SK-N-SH treated with all-trans-retinoic acid at 6 μM for 48 hours (cell line): Measurements from ENCODE around the gene NFAT5.

Experiments used
- ATAC-seq: fragments of 200-7000 bp; cut with Tn5 transposase; 3 replicates; pipeline ENCODE4 v1.9.1; 2020; ENCODE audit warnings: mild to moderate bottlenecking, moderate library complexity
- BACH2 ChIP-seq: fragments of 250-450 bp; sonication (Bioruptor Pico); IDR thresholded peaks from 2 replicates; pipeline ENCODE4 v1.9.0; 2021; ENCODE audit warnings: mild to moderate bottlenecking, borderline replicate concordance
- CREB5 ChIP-seq: fragments of 250-450 bp; sonication (Bioruptor Pico); IDR thresholded peaks from 2 replicates; pipeline ENCODE4 v1.5.1; 2020; ENCODE audit warnings: low read depth, mild to moderate bottlenecking, moderate library complexity
- CSDC2 ChIP-seq: fragments of 250-450 bp; sonication (Bioruptor Pico); IDR thresholded peaks from 2 replicates; pipeline ENCODE4 v1.5.0; 2020; ENCODE audit warnings: mild to moderate bottlenecking, moderate library complexity
- CSRNP3 ChIP-seq: fragments of 250-450 bp; sonication (Bioruptor Pico); IDR thresholded peaks from 2 replicates; pipeline ENCODE4 v1.5.1; 2021; ENCODE audit warnings: mild to moderate bottlenecking, moderate library complexity
- ESRRG ChIP-seq: fragments of 250-450 bp; sonication (Bioruptor Pico); IDR thresholded peaks from 2 replicates; pipeline ENCODE4 v1.6.1; 2021; ENCODE audit warnings: mild to moderate bottlenecking
- ISL1 ChIP-seq: fragments of 250-450 bp; sonication (Bioruptor Pico); IDR thresholded peaks from 2 replicates; pipeline ENCODE4 v2.1.2; 2022; ENCODE audit warnings: mild to moderate bottlenecking, moderate library complexity
- PPARA ChIP-seq: fragments of 250-450 bp; sonication (Bioruptor Pico); IDR thresholded peaks from 2 replicates; pipeline ENCODE4 v1.5.0; 2020; ENCODE audit warnings: mild to moderate bottlenecking, borderline replicate concordance
- RARB ChIP-seq: fragments of 250-450 bp; sonication (Bioruptor Pico); IDR thresholded peaks from 2 replicates; pipeline ENCODE4 v1.8.0; 2021; ENCODE audit warnings: mild to moderate bottlenecking, moderate library complexity
- SNAI2 ChIP-seq: fragments of 250-450 bp; sonication (Bioruptor Pico); IDR thresholded peaks from 2 replicates; pipeline ENCODE4 v1.5.0; 2020; ENCODE audit warnings: mild to moderate bottlenecking, moderate library complexity
- TCF4 ChIP-seq: fragments of 250-450 bp; sonication (Bioruptor Pico); IDR thresholded peaks from 2 replicates; pipeline ENCODE4 v1.8.0; 2021; ENCODE audit warnings: mild to moderate bottlenecking, moderate library complexity, borderline replicate concordance
- TOX ChIP-seq: fragments of 250-450 bp; sonication (Bioruptor Pico); IDR thresholded peaks from 2 replicates; pipeline ENCODE4 v1.8.0; 2021; ENCODE audit warnings: mild to moderate bottlenecking, moderate library complexity, borderline replicate concordance
- ZC3H10 ChIP-seq: fragments of 250-450 bp; sonication (Bioruptor Pico); IDR thresholded peaks from 2 replicates; pipeline ENCODE4 v1.5.1; 2021; ENCODE audit warnings: mild to moderate bottlenecking, moderate library complexity
- ZFP3 ChIP-seq: fragments of 250-450 bp; sonication (Bioruptor Pico); IDR thresholded peaks from 2 replicates; pipeline ENCODE4 v1.5.0; 2020; ENCODE audit warnings: mild to moderate bottlenecking, moderate library complexity
- ZFP30 ChIP-seq: fragments of 450-650 bp; formaldehyde crosslinking; IDR thresholded peaks from 2 replicates; pipeline ENCODE4 v1.5.0; 2022; ENCODE audit warnings: mild to moderate bottlenecking, moderate library complexity
- ZNF565 ChIP-seq: fragments of 450-650 bp; formaldehyde crosslinking; conservative IDR thresholded peaks from 2 replicates; pipeline ENCODE4 v1.5.0; 2020; ENCODE audit warnings: low read depth, mild to moderate bottlenecking, moderate library complexity
- ZNF70 ChIP-seq: fragments of 450-650 bp; formaldehyde crosslinking; IDR thresholded peaks from 2 replicates; pipeline ENCODE4 v1.5.0; 2020; ENCODE audit warnings: mild to moderate bottlenecking, moderate library complexity
- ZNF8 ChIP-seq: fragments of 450-650 bp; formaldehyde crosslinking; IDR thresholded peaks from 2 replicates; pipeline ENCODE4 v1.5.0; 2020; ENCODE audit warnings: mild to moderate bottlenecking, moderate library complexity
- TF ChIP-seq, protein P1 (sequence below): fragments of 250-450 bp; sonication (Bioruptor Pico); IDR thresholded peaks from 2 replicates; pipeline ENCODE4 v1.8.0; 2021; ENCODE audit warnings: low read depth, mild to moderate bottlenecking, moderate library complexity, borderline replicate concordance
- TF ChIP-seq, protein P2 (sequence below): fragments of 250-450 bp; sonication (Bioruptor Pico); IDR thresholded peaks from 2 replicates; pipeline ENCODE4 v1.5.0; 2020; ENCODE audit warnings: mild to moderate bottlenecking, moderate library complexity
- TF ChIP-seq, protein P3 (sequence below): fragments of 250-450 bp; sonication (Bioruptor Pico); IDR thresholded peaks from 2 replicates; pipeline ENCODE4 v1.8.0; 2020; ENCODE audit warnings: mild to moderate bottlenecking, moderate library complexity, borderline replicate concordance

The NFAT5 gene

DNA sequence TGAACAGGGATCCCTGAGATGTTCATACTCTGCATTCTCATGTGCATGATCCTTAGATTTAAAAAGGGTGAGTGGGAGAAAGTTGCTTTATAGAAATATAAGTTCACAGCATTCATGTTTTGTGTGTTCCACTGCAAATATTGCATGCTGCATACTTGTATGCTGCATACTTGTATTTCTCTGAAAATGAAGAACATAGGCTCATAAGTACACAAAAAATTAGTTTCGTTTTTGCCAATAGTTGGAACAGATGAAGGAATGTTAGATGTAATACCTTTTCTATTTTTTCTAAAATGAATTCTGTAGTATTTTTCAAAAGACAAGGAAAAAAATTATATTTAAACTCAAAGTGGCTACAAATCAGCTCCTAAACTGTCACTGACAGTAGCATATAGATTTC, 79.0 kb downstream of the NFAT5 start:
- no peak for TF ChIP-seq CSRNP3 (CRISPR knock-in tag)
- TF ChIP-seq ZNF70 (CRISPR knock-in tag) = no peak
- TF ChIP-seq RARB = no peak
- TF ChIP-seq, protein P1, sequence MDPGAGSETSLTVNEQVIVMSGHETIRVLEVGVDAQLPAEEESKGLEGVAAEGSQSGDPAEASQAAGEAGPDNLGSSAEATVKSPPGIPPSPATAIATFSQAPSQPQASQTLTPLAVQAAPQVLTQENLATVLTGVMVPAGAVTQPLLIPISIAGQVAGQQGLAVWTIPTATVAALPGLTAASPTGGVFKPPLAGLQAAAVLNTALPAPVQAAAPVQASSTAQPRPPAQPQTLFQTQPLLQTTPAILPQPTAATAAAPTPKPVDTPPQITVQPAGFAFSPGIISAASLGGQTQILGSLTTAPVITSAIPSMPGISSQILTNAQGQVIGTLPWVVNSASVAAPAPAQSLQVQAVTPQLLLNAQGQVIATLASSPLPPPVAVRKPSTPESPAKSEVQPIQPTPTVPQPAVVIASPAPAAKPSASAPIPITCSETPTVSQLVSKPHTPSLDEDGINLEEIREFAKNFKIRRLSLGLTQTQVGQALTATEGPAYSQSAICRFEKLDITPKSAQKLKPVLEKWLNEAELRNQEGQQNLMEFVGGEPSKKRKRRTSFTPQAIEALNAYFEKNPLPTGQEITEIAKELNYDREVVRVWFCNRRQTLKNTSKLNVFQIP (CRISPR knock-in tag) = no peak
- no peak for TF ChIP-seq ISL1 (CRISPR knock-in tag)
- TF ChIP-seq ZNF565 = no peak
- no peak for TF ChIP-seq ZFP3
- TF ChIP-seq CREB5 (CRISPR knock-in tag) = no peak
- TF ChIP-seq TOX (CRISPR knock-in tag) = no peak
- no peak for TF ChIP-seq ZFP30 (CRISPR knock-in tag)
- TF ChIP-seq ZC3H10 (CRISPR knock-in tag) = no peak
- no peak for TF ChIP-seq PPARA (CRISPR knock-in tag)
- no peak for TF ChIP-seq CSDC2 (CRISPR knock-in tag)
- TF ChIP-seq, all 23 proteins: peak for 0

DNA sequence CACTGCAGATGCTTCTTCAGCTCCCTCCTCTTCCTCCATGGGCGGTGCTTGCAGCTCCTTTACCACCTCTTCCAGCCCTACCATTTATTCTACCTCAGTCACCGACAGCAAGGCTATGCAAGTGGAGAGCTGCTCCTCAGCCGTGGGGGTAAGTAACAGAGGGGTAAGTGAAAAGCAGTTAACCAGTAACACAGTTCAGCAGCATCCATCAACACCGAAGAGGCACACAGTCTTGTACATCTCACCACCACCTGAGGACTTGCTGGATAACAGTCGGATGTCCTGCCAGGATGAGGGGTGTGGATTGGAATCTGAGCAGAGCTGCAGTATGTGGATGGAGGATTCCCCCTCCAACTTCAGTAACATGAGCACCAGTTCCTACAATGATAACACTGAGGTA, 81.3 kb downstream of the NFAT5 start:
- ATAC-seq = no peak
- TF ChIP-seq ZFP30 (CRISPR knock-in tag) (no peak), TOX (CRISPR knock-in tag) (no peak), ZNF8 (CRISPR knock-in tag) (no peak), RARB (no peak), ESRRG (CRISPR knock-in tag) (no peak), SNAI2 (CRISPR knock-in tag) (no peak), CSDC2 (CRISPR knock-in tag) (no peak), CREB5 (CRISPR knock-in tag) (no peak), ZNF565 (no peak), ZC3H10 (CRISPR knock-in tag) (no peak)
- TF ChIP-seq, protein P2, sequence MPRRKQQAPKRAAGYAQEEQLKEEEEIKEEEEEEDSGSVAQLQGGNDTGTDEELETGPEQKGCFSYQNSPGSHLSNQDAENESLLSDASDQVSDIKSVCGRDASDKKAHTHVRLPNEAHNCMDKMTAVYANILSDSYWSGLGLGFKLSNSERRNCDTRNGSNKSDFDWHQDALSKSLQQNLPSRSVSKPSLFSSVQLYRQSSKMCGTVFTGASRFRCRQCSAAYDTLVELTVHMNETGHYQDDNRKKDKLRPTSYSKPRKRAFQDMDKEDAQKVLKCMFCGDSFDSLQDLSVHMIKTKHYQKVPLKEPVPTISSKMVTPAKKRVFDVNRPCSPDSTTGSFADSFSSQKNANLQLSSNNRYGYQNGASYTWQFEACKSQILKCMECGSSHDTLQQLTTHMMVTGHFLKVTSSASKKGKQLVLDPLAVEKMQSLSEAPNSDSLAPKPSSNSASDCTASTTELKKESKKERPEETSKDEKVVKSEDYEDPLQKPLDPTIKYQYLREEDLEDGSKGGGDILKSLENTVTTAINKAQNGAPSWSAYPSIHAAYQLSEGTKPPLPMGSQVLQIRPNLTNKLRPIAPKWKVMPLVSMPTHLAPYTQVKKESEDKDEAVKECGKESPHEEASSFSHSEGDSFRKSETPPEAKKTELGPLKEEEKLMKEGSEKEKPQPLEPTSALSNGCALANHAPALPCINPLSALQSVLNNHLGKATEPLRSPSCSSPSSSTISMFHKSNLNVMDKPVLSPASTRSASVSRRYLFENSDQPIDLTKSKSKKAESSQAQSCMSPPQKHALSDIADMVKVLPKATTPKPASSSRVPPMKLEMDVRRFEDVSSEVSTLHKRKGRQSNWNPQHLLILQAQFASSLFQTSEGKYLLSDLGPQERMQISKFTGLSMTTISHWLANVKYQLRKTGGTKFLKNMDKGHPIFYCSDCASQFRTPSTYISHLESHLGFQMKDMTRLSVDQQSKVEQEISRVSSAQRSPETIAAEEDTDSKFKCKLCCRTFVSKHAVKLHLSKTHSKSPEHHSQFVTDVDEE (CRISPR knock-in tag) = no peak
- TF ChIP-seq, protein P3, sequence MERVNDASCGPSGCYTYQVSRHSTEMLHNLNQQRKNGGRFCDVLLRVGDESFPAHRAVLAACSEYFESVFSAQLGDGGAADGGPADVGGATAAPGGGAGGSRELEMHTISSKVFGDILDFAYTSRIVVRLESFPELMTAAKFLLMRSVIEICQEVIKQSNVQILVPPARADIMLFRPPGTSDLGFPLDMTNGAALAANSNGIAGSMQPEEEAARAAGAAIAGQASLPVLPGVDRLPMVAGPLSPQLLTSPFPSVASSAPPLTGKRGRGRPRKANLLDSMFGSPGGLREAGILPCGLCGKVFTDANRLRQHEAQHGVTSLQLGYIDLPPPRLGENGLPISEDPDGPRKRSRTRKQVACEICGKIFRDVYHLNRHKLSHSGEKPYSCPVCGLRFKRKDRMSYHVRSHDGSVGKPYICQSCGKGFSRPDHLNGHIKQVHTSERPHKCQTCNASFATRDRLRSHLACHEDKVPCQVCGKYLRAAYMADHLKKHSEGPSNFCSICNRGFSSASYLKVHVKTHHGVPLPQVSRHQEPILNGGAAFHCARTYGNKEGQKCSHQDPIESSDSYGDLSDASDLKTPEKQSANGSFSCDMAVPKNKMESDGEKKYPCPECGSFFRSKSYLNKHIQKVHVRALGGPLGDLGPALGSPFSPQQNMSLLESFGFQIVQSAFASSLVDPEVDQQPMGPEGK (CRISPR knock-in tag) = no peak

More for the DNA sequence above, 79.0 kb downstream of the NFAT5 start:
- no peak for ATAC-seq

DNA sequence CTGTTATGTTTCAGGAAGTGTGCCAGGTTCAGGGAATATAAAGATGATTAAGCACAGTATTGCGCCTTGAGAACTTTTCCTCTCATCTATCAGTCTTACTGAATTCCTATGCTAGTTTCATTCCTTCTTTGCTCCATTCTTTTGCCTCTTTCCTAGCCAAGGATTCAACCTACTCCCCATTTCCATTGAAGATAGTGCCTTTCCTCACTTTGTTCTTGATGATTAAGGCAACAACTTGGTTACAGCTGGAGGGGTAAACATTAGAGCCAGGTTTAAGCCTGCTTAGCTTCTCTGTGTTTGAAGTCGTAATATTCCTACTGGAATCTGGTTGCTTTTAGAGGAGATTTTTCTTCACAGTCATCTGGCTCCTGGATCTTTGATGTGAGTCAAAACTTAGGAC, 85.5 kb downstream of the NFAT5 start:
- no peak for ATAC-seq
- TF ChIP-seq TOX (CRISPR knock-in tag) (no peak), TCF4 (no peak), ZC3H10 (CRISPR knock-in tag) (no peak), BACH2 (no peak), ISL1 (CRISPR knock-in tag) (no peak), ZNF8 (CRISPR knock-in tag) (no peak), ZFP3 (no peak), ESRRG (CRISPR knock-in tag) (no peak)
- TF ChIP-seq, protein P3 (CRISPR knock-in tag) = no peak
- TF ChIP-seq, protein P1 (CRISPR knock-in tag) = no peak
